IPS DF 19.7 (cell line): ENCODE measurements around the gene KRT2.

ENCODE experiments used
- DNase-seq: peaks from one replicate; pipeline ENCODE4 v3.0.0-alpha.2; 2013; ENCODE audit warnings: low read depth, low spot score

Gene KRT2

DNA sequence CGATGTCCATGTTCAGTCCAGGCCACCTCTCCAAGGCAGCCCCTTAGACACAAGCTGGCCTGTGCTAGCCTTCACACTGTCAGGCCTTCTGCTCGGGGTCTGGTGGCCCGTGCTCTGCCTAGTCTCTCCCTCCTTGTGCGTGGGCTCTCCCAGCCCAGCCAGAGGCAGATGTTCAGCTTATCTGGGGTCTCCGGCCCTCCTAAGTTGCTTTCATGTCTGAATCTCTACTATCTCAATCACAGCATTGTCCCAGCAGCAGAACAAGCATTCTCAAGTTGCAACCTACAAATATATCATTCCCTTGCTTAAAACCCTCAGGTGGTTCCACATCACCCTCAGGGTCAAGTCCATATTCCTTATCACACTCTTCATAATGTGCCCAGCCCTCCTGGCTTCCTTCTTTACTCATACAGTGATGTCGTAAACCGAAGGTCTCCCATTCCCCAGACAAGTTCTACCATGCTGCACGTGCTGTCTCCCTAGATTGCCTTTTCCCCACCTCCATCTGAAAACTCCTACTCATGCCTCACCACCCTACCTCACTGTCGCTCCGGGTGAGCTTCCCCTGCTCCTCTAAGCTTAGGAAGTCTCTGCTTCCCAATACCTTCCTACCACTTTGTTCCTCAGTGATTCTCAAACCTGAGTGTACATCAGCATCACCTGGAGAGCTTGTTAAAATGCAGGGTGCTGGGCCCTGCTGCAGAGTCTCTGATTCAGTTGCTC, 35.2 kb downstream of the KRT2 start:
- no peak for DNase-seq

DNA sequence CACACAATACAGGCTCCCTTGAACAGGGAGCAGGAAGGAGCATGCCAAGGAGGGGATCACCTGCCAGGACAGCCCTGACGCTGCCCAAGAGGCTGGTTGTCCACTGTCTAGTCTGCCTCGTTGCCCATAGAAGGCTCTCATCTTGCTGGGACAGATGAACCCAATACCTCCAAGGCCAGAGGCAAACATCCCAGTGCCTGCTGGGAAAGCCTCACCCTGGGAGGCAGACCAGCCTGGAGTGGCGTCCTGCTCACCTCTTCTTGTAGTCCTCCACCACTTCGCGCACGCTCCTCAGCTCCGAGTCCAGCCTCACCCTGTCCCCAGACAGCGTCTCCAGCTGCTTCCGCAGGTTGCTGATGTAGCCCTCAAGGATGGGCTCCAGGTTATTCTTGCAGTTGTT, 36.1 kb downstream of the KRT2 start:
- no peak for DNase-seq

DNA sequence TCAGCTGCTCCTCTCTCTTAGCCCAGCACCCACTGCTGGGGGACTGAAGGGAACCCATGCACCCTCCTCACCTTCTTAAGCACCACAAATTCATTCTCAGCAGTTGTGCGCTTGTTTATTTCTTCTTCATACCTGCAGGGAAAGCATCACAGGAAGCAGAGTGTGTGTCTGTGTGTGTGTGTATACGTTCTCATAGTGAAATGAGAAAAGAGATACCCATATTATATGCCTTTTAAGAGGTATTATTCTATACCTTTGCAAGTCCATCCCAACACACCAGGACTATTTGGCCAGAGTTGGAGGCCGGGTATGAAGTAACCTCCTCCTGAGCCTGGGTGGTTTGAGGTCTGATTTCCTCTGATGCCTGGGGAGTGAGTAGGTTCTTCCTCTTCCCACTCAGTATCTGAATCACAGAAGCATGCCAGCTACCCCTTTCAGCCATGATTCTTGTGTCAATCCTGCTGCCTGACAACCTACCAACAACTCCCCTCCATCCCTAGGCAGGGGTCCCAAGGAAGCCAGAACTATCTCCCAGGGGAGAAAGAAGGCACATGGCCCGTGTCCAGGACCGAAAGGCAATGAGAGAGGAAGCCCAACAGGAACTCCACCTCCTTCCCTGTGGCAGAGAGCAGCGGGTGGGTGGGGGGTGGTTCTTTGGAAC, 36.7 kb downstream of the KRT2 start:
- no peak for DNase-seq

DNA sequence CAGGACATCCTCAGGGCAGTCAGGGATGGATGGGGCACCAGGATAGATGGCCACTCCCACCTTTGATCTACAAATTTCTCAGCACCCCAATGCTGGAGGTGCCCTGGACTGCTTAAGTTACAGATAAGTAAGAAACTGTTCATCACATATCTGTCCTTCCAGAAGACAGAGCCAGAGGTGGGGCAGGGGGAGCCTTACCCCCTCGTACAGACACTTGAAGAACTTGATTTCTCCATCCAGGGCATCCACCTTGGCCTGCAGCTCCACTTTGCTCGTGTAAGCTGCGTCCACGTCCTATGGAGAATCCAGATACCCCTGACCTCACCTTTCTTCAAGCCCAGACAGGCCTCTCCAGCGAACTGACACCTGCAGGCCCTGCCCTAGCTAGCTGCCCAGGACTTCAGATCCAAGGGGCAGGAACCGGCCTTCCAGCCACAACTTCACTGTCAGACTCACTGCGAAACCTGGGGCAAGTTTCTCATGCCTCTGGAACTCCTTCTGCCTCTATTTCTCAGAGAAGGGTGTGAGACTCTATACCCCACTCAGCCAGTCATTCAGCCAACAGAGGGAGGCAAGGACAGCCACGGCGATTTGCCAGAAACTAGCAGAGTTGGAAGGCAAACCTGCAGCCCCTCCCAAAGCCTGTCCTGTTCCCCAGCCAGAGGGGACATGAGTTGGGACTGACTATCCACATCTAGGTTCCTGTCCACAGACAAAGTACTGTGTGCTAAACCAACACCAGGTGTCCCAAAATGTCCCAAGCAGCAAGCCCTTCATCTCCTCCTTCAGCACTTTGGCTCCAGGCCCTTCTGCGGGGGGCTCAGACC, 37.4 kb downstream of the KRT2 start:
- DNase-seq, result no peak

DNA sequence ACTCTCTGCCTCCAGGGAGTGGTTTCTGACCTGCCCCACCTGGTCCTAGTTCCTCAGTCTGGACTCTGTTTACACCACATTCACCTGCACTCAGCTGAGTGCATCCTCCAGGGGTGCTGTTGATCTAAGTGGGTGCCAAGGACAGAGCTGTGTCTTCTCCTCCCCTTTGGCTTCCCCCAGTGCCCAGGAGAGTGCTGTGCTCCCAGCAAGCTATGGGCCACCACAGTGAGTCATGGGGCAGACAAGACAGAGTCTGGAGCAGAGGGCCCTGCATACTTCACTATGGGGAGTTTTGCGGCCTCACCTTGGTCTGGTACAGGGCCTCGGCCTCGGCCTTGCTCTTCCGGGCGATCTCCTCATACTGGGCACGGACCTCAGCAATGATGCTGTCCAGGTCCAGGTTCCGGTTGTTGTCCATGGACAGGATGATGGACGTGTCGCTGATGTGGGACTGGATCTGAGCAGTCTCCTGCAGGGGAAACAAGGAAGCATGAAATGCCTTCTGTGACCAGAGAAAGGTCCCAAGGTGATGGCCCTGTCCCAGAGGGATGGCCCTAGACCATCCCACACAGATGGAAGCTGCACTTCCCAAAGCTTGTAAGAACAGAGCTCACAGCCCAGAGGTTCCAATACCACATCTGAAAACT, 38.5 kb downstream of the KRT2 start:
- DNase-seq, result no peak

DNA sequence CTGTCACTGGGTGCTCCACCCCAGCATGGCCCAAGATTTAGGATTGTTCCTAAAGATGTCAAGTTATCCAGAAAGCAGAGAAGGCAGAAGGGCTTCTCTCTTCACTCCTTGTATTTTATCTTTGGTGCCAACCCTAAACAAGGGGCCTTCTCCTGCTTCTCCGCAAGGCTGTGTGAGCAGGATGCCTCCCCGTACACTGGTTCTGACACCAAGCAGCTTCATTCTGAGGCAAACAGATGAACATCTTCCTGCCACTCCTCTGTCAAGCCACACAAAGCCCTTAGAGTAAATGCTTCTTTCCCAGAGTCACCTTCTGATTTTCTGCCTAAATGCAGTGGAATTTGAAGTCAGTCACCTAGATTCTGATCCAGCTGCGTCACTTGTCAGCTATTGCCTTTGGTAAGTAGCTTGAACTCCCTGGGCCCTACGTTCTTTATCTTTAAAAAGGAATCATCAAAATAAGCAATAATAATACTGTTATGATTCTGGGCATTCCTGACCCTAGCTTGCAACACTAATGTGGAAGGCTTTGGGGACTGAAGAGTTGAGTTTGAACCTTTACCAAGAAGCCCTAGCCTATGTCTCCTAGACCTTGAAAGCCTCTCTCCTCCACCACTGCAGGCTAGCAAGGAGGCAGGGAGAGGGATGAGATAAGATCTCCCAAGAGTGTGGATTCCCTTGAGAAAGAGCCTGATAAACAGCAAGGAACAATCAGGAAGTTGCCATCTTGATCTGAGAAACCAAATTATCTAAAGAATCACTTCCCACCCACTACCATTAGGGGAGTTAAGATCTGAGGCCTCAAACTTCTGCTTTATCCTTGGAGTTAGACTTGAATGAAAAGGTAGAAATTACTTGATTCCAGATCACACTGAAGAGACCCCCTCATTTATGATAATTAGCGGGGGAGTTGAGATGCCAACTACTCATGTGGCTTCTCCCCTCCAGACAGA, 39.3 kb downstream of the KRT2 start:
- DNase-seq, result no peak

DNA sequence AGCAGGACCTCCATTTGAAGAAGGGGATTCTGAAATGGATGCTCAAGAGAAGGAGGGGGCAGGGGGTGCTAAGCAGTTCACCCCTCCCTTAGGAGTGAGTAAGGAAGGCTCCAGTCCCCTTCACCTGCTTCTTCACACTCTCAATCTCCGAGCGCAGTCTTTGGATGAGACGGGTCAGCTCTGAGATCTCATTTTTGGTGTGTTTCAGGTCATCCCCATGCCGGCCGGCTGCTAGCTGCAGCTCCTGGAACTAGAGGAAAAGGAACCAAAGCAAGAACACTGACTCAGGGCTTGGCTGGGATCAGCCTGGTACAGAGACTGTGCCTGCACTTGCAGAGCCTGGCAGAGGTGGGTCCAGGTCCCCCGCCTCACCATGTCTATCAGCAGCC, 40.9 kb downstream of the KRT2 start:
- no peak for DNase-seq

DNA sequence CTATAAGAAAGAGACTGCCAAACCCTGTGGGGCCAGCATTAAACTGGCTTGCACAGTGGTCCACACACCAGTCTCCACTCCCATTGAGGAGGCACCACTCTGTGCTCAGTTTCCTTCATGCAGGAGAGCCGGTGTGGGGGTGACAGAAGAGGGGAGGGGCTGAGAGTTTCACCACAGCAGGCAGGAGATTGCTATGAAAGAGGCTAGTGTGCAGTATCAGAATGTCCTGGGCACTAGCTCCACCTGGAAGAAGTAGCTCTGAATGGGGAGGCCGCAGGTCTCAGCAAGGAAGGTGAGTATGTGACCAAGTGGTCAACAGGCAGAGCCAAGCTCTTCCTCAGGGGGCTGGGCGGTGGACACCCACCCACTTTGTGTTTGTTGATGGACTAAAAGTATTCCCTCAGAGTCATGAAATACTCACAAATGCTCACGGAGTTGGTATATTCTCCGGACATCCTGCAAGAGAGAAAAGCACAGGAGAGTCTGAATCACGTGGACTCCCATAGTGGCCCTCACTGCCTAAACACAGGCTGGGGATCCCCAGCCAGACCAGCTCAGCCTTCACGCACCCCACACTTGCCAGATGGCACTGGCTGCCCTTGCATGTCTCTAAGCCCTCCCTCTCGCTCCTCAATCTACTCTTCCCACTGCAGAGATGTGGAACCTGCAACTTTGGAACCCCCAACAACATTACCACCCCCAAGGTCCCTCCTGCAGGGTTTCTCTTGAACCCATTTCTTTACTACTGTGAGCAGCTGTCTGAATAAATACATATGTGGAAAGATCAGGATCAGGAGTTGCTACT, 43.0 kb downstream of the KRT2 start:
- no peak for DNase-seq

DNA sequence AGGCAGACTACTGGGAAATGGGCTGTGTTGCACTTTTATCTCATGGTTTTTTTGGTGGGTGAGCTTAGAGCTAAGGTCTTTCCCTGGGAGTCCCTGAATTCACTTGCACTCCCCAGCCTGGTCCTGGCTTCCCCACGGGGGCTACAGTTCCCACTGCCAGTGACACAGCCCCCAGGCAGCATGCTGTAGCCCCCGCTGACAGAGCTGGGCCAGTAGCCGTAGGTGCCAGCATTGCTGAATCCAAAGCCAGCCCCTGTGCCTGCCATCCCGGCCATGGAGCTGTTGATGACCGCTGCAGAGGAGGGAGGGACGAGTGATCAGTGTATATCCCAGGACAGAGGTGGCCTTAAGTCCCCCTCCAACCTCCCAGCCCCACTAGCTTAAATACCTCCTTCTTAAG, 43.9 kb downstream of the KRT2 start:
- DNase-seq, result no peak

DNA sequence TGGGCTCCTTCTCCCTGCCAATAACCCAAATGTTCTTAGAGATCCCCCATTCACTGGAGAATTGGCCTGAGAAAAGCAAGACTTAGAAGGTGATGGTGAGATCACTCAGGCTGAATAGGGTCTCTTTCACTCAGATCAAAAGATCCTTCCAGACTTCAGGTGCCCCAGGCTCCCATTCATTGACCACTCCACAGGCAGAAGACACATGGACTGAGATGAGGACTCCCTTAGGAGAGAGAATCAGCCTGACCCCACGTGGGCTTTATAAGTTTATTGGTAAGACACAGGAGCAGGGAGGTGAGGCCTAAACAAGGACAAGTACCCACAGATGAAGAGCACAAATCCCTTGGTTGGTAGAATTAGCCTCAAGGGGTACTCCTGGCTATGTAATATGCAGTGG, 44.7 kb downstream of the KRT2 start:
- DNase-seq, result no peak

DNA sequence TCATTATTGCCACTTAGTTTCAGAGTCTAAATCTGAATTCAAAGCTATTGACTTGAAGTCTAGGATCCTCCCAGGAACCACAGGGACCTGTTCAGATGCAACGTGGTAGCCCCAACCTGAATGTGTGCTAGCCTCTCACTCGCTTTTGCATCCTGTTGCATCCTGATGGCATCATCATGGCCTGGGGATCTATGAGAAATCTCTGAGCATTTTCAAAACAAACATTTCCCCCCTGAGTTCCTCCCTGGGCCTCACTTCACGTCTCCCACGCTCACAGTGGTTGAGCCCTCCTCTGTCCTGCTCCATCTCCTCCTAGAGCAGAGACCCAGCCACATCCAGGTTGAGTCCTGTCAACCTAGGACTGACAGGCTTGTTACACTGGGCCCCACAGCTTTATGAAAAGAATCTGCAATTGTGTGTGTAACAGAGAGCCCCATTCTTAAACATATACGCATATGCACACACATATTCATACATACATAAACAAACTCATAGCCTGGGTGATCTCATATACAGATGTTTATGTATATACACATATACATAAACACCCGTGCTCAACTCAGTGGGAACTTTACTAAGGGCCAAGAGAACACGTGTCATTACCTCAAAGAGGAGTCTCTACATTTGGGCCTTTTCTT, 45.3 kb downstream of the KRT2 start:
- no peak for DNase-seq

DNA sequence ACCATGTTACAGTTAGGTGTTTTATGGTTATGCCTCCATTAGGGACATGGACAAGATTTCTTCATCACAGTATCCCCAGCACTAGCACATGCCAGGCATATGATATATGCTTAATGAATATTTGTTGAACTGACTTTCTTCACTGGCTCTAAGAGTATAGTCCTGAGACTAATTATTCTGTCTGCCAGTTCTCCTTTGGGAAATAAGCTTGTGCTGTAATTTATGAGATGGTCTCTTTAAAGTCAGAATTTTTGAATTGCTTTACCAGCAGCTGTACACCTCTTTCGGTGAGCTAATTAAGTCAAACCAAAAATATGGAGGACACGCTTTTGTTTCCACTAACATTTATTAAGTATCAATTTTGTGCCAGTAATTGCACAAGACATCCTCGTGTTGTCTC, 45.9 kb downstream of the KRT2 start:
- DNase-seq, result no peak

DNA sequence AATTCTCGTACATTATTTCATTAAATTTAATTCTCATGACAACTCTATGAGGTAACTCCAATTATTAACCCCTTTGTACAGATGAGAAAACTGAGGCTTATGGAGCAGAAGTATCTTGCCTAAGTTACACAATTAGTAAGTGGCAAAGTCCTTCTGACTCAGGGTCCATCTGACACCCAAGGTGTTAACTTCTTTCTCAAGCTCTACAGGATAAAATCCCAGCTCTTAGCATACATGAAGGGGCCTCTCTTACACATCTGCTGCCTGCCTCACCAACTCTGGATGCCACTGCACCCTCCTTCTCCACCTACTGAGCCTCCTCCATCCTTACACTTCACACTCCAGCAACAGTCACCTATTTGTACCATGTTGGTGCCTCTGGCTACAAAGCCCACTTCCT, 46.5 kb downstream of the KRT2 start:
- DNase-seq, result no peak

DNA sequence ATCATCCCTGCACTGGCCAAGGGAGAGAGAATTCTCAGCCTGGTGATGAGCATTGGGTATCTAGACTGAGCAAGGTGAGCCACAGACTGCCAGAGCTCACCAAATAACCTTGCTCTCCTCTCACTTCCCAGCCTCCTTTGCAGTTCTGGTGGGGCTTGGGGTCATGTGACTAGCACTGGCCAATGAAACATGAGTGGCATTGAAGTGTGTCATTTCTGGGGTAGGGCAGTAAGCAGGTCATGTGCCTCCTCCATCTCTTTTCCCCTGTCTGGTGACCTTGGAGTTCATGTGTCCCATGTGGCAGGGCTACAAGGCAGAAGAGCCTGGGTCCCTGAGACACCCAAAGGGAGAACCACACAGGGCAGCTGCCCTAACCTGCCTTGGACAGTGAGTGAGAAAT, 47.2 kb downstream of the KRT2 start:
- no peak for DNase-seq

DNA sequence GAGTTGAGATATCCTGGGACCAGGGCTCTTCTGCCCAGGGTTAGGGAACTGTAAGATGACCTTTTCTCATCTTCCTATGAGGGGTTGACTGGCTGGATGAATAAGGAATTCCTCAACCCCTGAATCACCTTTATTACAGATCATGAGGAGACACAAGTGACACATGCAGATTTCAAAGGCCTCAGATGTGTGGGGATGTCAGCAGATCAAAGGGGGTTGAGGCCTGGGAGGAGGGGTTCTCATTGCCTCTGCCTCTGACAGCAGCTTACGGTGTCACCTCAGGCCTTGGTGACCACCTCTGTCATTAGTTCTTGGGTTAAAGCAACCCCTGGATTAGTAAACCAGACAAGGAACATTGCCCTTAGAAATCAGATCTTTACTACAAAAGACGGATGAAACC, 48.7 kb downstream of the KRT2 start:
- no peak for DNase-seq

DNA sequence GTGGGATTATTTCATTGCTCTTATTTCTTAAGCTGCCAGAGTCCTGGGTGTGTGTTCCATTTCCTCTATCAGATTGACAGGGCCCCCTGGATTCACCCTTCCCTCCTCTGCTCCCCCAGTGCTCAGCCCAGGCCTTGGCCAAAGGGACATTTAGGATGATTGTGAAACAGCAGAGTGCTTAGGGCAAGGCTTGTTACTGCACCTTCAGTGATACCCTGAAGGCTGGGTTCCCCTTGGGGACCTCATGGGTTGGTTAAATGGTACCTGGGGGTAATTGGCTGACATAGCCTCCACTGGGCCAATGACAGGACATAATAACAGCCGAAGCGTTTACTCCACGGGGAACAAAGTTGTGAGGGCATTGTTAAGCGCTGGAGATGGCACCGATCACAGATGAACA, 49.5 kb downstream of the KRT2 start:
- DNase-seq, result no peak

DNA sequence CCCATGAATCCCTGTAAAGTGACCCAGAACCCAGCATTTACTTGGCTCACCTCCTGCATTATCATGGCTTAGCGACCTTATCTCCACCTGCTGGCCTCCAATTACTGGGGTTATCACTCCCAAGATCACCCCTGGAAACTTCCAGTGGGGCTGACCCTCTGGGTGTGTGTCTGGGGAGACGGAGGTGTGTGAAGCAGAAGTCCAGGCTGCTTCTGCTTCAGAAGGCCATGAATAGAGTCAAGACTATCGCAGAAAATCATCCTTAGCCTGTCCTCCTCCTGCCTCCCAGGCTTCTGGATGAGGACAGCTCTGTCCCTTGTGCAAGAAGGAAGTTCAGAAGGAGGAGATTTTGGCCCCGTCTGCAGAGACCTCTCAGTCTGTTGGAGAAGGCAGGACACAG, 50.3 kb downstream of the KRT2 start:
- DNase-seq, result no peak

DNA sequence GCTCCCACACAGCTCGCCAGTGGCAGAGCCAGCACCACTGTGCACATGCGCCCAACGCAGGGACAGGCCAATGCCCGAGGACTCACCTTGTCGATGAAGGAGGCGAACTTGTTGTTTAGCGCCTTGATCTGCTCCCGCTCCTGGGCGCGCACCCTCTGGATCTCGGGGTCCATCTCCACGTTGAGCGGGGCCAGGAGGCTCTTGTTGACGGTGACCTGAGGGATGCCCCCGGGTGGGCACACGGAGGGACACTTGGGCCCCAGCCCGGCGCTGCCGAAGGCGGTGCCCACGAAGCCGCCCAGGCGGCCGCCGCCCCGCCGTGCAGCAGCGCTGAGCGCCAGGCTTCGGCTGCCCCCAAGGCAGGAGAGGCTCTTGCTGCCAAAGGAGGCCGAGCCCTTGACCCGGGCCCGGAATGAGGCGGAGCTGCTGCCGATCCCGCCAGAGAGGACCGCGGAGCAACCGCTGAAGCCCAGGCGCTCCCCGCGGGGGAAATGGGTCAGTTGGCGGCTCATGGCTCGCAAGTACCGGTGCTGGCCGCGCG, 51.0 kb downstream of the KRT2 start, which contains the start of gene KRT72:
TSS of gene KRT72 (minus strand) at position 523 of the 541 bp plus-strand sequence. CDS start at position 512, 11 bp downstream.
- no peak for DNase-seq

DNA sequence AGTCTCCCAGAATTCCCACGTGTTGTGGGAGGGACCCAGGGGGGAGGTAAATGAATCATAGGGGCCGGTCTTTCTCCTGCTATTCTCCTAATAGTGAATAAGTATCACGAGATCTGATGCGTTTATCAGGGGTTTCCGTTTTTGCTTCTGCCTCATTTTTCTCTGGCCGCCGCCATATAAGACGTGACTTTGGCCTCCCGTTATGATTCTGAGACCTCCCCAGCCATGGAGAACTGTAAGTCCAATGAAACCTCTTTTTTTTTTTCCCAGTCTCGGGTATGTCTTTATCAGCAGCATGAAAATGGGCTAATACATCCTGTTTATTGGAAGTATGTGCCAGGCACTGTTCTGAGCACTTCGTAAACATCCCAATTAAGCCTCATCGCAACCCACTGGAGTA, 51.5 kb downstream of the KRT2 start:
- no peak for DNase-seq
